NCI-H524 (cell line): ENCODE results near the gene PRSS56.
"Not testable (repeated sequence)": the region's sequence is repeated elsewhere in the genome, so short reads cannot be mapped to it uniquely, and the experiment has no call there.

Source experiments
- DNase-seq, 2 experiments: peaks; one replicate each; lab custom pipeline; 2025; lab: John Stamatoyannopoulos, UW

Gene PRSS56

DNA sequence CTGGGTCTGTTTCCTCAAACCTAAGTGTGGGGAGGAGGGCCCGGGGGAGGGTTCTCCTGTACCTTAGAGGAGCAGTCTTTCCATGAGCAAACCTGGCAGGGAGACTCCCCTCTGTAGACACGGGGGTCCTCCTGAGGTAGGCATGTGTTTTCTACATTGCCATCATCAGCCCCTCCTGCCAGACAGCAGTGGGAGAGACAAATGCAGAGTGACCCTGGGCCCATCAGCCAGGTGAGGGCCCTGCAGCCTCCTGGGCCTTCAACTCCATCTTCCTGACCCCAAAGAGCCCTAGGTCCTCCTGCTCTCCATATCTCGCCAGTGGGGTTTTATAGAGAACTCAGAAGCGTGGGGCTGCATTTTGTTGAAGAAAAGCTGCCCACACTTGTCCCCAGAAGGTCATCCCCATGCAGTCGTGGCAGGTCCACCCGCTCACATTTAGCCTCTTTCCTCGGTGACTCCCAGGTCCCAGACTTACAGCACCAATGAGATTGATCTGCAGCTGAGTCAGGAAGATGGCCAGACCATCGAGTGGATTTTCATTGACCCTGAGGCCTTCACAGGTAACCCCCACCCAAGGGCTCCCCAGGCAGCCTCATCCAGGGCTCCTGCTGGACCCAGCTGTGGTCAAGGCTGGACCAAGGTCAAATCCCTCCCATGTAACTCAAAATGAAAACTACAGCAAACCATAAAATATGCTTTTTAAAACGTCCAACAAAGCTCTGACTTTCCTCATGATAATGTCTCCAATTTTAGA is 21.9 kb downstream of the PRSS56 start:
- no peak for DNase-seq

GRCh38 chr2:232542715-232543467 is 22.7 kb downstream of the PRSS56 start:
- DNase-seq = no peak

GRCh38 chr2:232543491-232543890 is 23.3 kb downstream of the PRSS56 start:
- DNase-seq = no peak

- DNase-seq = no peak
These were observed 23.9 kb downstream of the PRSS56 start for GRCh38 chr2:232543928-232544631.

DNA sequence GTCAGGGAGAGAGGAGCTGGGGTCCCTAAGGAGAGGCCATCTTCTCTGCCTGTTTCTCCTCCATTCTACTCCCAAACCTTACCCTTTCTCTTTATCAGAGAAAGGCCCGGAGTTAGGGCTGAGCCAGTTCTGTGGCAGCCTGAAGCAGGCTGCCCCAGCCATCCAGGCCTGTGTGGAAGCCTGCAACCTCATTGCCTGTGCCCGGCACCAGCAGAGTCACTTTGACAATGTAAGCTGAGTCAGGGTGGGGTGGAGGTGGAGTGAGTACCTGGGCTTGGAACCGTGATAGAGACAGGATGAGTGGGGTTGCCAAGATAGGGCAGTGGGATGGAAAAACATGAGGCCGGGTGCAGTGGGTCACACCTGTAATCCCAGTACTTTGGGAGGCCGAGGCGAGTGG is 24.5 kb downstream of the PRSS56 start:
- no peak for DNase-seq

- DNase-seq = no peak
These were observed 25.6 kb downstream of the PRSS56 start for GRCh38 chr2:232545511-232546375.

DNA sequence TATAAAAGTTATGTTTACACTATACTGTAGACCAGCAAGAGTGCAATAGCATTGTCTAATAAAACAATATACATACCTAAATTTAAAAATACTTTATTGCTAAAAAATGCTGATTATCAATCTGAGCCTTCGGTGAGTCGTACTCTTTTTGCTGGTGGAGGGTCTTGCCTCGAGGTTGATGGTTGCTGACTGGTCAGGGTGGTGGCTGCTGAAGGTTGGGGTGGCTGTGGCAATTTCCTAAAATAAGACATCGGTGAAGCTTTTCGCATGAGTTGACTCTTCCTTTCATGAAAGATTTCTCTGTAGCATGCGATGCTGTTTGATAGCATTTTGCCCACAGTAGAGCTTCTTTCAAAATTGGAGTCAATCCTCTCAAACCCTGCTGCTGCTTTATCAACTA is 27.8 kb downstream of the PRSS56 start:
- DNase-seq = no peak

DNA sequence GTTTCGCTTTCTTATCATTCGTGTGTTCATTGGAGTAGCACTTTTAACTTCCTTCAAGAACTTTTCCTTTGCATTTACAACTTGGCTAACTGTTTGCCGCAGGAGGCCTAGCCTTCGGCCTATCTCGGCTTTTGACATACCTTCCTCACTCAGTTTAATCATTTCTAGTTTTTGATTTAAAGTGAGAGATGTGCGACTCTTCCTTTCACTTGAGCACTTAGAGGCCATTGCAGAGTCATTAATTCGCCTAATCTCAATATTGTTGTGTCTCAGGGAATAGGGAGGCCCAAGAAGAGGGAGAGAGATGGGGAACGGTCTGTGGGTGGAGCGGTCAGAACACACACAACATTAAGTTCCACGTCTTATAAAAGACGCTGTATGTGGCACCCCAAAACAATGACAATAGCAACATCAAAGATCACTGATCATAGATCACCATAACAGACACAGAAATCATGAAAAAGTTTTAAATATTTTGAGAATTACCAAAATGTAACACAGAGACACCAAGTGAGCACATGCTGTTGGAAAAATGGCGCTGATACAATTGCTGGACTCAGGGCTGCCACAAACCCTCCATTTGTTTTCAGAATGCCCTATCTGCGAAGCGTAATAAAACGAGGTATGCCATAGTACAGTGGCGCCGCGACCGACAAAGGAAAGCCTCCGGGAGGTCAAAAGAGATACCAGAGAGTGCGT is 29.6 kb downstream of the PRSS56 start:
- DNase-seq = peak in 1 of 2 experiments; percentile 43

- peak; percentile 76 to 88 for DNase-seq
These were observed 30.4 kb downstream of the PRSS56 start, which contains the start of the genes EIF4E2 and TIGD1 for GRCh38 chr2:232550354-232551249. TSS of gene EIF4E2 (plus strand) at chr2:232550689. CDS start at chr2:232550725, 36 bp downstream. TSS of gene TIGD1 (minus strand) at chr2:232550557. CDS start at chr2:232549882, 675 bp downstream.

DNA sequence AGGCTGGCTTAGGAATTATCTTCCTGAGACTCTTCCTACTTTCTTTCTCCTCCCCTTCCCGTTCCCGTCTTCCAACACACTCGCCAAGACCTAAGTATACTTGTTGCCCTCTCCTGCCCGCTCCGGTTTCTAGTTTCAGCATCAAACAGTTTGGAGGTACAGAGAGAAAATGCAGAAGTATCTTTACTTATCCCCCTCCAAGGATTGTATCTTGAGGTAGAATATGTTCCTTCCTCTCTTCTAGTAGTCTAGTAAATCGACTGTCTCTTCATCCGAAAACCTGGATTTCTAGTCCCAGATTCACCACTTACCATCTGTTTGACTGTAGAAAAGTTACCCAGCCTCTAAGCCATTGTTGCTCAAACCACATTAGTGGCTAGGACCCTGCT is 31.1 kb downstream of the PRSS56 start:
- no peak for DNase-seq

- DNase-seq = no peak
These were observed 31.6 kb downstream of the PRSS56 start for GRCh38 chr2:232551776-232552175.

DNA sequence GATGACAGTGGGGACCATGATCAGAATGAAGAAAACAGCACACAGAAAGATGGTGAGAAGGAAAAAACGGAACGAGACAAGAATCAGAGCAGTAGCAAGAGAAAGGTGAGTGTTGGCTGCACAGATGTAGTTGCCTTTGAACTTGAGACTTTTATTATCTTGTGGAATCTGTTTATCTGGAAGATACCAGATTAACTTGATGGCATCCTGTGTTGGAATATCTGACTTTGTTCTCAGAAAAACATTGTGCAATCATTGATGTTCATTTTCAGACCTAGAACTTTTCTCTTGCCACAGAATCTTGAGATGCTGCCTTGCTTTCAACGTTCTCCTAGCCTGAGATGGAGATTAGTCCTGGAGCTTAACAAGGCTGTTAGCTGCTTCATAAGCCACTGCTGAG is 36.2 kb downstream of the PRSS56 start:
- DNase-seq = no peak

- no peak for DNase-seq
These were observed 42.4 kb downstream of the PRSS56 start for GRCh38 chr2:232562515-232563151.

GRCh38 chr2:232563580-232563979 is 43.4 kb downstream of the PRSS56 start:
- DNase-seq = no peak

GRCh38 chr2:232567721-232568120 is 47.5 kb downstream of the PRSS56 start:
- no peak for DNase-seq

GRCh38 chr2:232568161-232568560 is 48.0 kb downstream of the PRSS56 start:
- no peak for DNase-seq

GRCh38 chr2:232569541-232569940 is 49.4 kb downstream of the PRSS56 start:
- DNase-seq = no peak

DNA sequence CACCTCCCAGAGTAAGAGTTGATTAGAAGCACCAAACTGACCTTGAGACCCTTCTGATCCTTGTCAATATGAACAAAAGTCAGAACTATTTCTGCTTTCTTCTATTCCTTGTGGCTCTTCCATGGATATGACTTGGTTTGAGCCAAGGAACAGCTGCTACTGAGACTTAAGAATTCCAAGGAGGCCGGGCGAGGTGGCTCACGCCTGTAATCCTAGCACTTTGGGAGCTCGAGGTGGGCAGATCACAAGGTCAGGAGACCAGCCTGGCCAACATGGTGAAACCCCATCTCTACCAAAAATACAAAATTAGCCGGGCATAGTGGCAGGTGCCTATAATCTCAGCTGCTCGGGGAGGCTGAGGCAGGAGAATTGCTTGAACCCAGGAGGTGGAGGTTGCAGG is 50.3 kb downstream of the PRSS56 start:
- not testable (repeated sequence) for DNase-seq

- no peak for DNase-seq
These were observed 50.9 kb downstream of the PRSS56 start for GRCh38 chr2:232571026-232571474.
